ENCODE results near the gene FAM53B.

Gene FAM53B

GRCh38 chr10:124658591-124659242, 85.5 kb downstream of the FAM53B start:
- no peak for DNase-seq

DNA sequence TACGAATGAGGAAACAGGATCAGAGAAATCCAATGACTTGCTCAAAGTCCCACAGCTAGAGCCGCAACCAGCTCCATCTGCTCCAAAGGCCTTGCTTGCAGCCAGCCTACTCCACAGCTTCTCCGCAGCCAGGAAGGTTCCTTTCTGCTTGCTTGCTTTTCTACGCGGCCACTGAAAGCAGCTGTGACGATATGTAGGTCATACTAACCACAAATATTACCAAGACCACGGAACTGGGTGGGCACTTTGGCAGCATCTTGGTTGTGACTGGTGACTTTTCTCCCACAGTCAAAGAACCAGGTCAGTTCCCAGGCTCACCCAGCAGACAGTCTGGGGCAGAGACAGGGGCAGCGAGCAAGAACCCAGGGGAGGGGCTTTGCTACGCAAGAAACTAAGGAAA, 86.4 kb downstream of the FAM53B start:
- no peak for DNase-seq

DNA sequence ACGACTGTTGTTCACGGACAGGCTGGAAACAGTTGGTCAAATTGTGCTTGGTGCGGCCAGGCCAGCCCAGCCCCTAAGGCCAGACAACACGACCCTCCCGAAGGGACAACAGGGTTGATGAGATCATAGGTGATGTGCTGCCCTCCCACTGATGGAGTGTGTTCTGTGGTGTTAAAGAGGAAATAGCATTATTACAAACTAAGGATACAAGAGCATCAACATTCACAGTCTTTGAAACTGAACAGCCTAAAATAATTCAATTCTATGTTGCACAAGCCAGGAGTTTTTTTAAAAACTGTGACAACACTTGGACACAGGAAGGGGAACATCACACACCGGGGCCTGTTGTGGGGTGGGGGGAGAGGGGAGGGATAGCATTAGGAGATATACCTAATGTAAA, 87.6 kb downstream of the FAM53B start:
- no peak for DNase-seq

DNA sequence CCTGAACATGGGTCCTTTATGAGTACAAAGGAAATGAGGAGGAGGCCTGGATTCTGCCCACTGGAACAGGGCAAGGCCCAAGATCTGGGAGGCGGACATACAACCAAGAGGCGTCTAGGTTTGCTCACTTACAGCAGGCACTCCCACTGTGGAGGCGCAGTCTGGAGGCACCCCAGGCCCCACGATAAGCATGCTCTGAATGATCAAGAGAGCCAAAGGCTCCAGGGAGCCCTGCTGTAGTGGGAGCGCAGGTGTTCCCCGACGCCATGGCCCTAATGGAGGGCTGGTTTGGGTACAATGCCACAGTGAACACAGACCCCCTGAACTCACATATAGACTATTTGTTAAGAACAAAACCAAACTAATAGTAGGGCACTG, 88.1 kb downstream of the FAM53B start:
- no peak for DNase-seq

DNA sequence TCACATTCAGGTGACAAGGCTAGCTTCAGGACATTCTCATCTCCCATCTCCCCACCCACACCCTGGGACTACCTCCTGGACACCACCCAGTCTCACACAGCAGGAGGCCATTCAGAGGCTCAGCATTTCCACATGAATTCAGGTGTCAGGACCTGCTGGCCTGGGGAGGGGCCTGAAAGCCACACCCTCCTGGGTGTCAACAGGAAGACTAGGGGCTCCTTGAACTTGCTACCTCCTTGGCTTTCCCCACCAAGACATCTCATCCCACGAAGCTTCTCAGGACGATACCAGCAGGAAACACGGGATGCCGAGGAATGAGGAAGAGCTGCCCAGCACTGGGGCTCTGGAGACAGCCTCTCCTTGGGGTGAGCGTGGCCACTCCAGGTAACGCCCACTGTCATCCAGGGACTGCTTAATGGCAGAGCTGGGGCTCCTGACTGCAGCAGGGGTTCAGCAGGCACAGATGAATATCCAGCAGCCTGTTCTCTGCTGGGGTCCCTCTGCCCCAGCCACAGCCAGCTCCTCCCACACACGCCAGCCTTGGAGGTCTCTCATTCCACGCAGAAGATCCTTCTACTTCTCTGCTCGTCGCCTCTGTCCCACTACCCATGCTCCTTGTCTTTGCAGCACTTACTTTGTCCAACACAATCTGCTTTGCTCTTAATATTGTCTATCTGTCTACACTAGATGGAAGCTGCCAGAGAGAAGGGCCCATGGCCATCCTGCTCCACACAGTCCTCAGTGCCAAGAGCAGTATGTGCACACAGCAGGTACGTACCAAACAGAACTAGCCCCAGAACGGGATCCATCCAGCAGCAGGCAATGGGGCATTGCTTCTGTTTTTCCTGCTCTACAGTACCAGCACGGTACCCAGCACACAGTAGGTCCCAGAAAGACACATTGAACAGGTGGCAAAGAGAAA, 88.7 kb downstream of the FAM53B start:
- DNase-seq = no peak

GRCh38 chr10:124654686-124655085, 89.5 kb downstream of the FAM53B start:
- no peak for DNase-seq

DNA sequence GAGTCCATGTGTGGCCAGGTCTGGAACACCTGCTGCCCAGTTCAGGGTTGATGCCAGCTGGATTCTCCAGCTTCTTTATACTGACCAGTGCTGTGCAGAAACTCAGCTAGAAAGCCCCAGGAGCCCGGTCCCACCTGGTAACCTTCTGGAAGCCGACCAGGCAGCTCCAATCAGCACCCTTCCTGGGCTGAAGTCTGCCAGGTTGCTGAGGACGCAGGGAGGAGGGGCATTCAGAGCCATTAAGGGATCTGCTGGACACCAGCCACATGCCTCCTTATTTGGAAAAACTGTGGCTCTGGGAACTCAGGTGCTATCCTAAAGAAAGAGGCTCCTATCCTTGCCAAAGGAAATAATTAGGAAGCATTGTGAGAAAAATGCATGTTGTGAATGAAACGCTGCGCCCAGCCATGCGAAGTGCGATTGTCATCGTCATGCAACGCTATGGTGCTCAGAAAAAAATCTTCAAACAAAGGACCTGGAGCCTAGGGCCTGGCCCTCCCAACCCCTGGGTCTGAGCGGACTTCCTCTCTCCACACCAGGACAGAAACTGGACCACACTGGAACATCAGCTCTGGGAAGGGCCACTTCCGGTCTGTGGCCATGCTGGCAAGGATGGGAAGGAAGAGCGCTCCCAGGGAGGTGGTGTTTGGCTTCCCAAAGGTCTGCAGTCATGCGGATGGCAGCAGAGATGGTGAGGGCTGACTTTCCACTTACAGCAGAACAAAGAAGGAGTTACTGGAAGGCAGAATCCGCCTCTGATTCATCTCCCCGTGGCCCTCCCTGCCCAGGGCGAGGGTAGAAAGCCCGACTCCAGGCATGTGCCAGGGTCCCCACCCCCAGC, 90.1 kb downstream of the FAM53B start:
- no peak for DNase-seq

- no peak for DNase-seq
Measured at GRCh38 chr10:124653311-124653710, 90.9 kb downstream of the FAM53B start.

DNA sequence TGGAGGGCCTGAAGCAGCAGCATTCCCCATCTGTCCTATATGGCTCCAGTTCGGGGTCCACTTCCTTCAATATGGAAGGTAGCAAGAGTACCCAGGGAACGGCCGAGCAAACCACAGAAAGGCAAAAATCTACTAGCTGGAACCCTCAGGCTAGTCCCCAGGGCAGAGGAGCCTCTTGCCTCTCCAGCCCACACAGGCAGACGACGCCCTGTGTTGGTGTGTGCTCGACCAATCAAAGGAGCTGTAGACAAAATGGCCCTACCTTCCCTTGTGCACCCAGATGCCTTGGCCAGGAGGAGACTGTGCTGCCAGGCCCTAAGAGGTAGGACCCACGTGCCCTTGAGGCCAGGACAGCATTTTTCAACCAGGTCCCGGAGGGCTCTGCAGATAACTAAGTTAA, 91.5 kb downstream of the FAM53B start:
- no peak for DNase-seq

DNA sequence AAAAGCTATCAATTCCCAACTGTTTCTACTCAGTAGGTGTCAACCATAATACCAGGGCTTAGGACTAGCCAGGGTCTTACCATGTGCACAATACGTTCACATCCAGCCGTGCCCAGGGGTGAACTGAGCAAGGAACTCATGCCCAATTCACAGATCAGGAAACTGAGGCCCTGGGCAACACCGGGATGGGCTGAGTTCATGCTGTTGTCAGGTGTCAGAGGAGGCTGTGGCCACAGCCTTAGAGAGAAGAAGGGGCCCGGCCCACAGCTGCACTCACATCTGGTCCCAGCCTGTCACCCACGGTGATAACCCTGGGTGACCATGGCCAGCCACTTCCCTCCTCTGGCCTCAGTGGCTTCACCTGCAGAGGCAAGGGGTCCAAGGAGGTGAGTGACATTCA, 92.0 kb downstream of the FAM53B start:
- no peak for DNase-seq

DNA sequence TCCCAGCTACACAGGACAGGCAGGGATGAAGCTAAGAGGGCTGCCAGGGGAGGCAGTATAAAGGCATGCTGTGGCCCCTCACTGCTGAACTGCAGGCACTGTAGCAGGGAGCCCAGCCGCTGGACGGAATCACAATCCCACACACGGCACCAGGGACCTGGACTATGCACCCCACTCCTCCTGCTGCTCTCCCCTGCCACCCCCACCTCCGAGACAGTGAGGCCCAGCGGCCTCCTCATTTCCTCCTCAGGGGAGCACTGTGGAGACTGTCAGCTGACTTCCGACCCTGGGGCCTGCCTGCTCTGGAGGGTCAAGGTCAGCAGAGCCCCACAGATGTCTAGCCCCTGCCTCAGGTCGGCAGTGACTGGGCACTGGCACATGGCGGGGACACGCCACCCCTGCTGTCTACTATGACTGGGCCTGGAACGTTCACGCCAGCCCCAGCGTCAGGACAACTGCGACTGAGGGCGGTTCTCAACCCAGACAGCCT, 92.7 kb downstream of the FAM53B start:
- DNase-seq = no peak

- DNase-seq = no peak
Measured at GRCh38 chr10:124650820-124651401, 93.3 kb downstream of the FAM53B start.

- no peak for DNase-seq
Measured at GRCh38 chr10:124650263-124650662, 93.9 kb downstream of the FAM53B start.

GRCh38 chr10:124649214-124649613, 95.0 kb downstream of the FAM53B start:
- DNase-seq = no peak

DNA sequence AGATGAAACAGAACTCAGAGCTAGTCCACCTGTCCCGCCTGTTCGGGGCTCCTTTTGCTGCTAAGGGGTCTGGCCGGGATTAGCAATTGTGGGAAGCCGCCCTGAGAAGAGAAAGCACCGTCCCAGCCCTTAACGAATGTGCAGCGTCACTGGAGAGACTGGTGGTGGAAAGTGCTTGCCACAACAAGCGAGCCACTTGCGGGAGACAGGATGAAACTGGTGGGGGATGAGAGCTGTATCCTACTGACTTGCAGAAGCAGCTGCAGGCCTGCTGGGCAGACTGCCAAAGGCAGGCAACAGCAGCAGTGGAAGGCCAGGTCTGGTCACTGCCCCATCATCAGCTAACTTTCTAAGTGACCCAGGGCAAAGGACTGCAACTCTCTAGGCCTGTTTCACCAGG, 95.4 kb downstream of the FAM53B start:
- peak; percentile 85 for DNase-seq

DNA sequence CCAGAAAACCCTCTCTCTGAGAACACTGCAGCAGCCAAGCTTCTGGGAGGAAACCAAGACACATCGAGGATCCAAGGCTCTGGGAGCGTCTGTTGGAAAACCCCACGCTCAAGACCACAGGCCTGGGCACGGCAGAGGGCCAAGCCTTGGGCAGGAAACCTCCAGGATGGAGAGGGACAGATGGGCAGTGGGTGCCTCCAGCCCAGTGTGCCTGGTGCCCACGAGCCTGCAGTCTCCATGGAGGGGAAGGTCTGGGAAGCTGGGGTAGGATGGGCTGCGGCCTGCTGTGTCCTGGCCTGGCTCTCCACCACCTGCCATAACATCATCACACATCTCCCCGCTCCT, 96.1 kb downstream of the FAM53B start:
- DNase-seq = no peak

- no peak for DNase-seq
Measured at GRCh38 chr10:124647421-124648130, 96.6 kb downstream of the FAM53B start.

- no peak for DNase-seq
Measured at GRCh38 chr10:124646483-124647352, 97.5 kb downstream of the FAM53B start.

GRCh38 chr10:124645467-124646095, 98.6 kb downstream of the FAM53B start:
- DNase-seq = no peak

DNA sequence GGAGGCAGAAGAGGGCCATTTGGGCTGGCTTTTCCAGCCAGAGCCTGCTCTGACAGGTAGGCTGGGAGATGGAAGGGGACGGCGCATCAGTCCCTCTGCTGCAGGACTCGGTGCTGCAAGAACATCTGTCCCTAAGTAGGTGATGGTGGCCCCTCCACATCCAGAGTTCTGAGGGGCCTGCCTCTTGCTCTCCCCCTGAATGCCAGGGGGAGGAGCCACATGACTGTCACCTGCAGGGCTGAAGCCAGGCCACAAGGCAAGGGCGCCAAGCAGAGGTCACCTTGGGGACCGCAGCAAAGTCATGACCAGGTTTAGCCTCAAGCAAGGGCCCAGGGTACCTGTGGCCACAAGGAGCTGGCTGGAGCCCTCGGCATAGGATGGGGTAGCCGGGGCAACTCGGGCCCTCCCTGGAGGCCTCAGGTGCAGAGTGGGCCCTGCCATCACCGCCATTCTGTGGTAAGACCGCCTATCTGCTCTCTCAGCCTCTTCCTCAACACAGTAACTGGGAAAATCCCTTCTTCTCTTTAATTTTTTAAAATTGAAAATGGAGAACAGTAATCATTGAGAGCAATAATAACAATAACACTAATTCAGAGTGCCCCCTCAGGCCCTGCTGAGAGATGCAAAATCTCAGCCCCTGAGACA, 99.3 kb downstream of the FAM53B start:
- DNase-seq = no peak
